ENCODE data around the gene VWA2. TPM values are rescaled to one million over a fixed set of nuclear protein-coding genes. Genes with fewer than 3 reads are reported as not detected.

The VWA2 gene
- total RNA-seq, 1 experiment from 2014 or later: 1.6 TPM

DNA sequence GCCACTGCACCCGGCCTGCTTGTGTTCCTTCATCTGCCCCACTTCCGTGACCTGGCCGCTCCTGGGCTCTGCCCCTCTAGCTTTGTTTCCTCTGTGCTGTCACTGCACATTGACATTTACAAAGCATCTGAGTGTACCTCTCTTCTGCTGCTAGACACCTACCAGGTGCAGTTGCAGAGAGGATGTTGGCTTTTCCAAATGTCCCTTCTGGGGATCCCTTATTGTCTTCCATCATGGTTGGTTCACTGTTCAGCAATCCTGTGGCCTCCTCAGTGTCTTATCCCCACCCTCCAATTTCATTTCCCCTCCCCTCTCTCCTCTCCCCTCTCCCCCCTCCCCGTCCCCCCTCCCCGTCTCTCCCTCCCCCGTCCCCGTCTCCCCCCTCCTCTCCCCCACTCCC, 13.8 kb downstream of the VWA2 start:
- TF ChIP-seq, protein P1, sequence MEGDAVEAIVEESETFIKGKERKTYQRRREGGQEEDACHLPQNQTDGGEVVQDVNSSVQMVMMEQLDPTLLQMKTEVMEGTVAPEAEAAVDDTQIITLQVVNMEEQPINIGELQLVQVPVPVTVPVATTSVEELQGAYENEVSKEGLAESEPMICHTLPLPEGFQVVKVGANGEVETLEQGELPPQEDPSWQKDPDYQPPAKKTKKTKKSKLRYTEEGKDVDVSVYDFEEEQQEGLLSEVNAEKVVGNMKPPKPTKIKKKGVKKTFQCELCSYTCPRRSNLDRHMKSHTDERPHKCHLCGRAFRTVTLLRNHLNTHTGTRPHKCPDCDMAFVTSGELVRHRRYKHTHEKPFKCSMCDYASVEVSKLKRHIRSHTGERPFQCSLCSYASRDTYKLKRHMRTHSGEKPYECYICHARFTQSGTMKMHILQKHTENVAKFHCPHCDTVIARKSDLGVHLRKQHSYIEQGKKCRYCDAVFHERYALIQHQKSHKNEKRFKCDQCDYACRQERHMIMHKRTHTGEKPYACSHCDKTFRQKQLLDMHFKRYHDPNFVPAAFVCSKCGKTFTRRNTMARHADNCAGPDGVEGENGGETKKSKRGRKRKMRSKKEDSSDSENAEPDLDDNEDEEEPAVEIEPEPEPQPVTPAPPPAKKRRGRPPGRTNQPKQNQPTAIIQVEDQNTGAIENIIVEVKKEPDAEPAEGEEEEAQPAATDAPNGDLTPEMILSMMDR (conservative IDR thresholded peaks at IDR 0.05): no peak
- Histone ChIP-seq H3K9me3 (ENCODE audit: control insufficient read depth, low read depth, low read length) (no peaks in the 10 kb centered on the region), H3K79me2 (ENCODE audit: insufficient read depth, low read length) (no peaks in the 10 kb centered on the region), H3K23ac (ENCODE audit: insufficient read length, low read depth, low read length) (no peak overlapping the region), H3K18ac (ENCODE audit: insufficient read length, low read depth, low read length) (no peak overlapping the region), H3K14ac (ENCODE audit: insufficient read depth, low read length) (no peak overlapping the region), H2BK120ac (ENCODE audit: low read depth, low read length, poor library complexity, severe bottlenecking) (no peak overlapping the region), H3K4me2 (ENCODE audit: insufficient read depth, insufficient read length, low read length) (no peak overlapping the region), H2BK5ac (ENCODE audit: insufficient read length, low read length) (no peak overlapping the region), H2AK5ac (ENCODE audit: insufficient read length, low read length) (no peak overlapping the region), H3K27ac (ENCODE audit: insufficient read length, low read depth, low read length) (no peak overlapping the region), H3T11ph (ENCODE audit: low read length) (no peak overlapping the region), H3K23me2 (ENCODE audit: insufficient read length, low read depth, low read length, poor library complexity, severe bottlenecking) (no peaks in the 10 kb centered on the region), H3K9ac (ENCODE audit: extremely low read depth, insufficient read length, low read length) (no peak overlapping the region), H4K91ac (ENCODE audit: insufficient read length, low read depth, low read length) (no peak overlapping the region), H3K79me1 (ENCODE audit: insufficient read depth, low read depth, low read length, poor library complexity, severe bottlenecking) (no peaks in the 10 kb centered on the region), H3K4ac (ENCODE audit: low read depth, low read length) (no peak overlapping the region), H3K4me1 (ENCODE audit: insufficient read depth, low read length) (no peaks in the 10 kb centered on the region), H4K5ac (ENCODE audit: insufficient read length, low read depth, low read length) (no peak overlapping the region), H2BK20ac (ENCODE audit: low read depth, low read length, poor library complexity, severe bottlenecking) (no peak overlapping the region), H3K56ac (ENCODE audit: insufficient read length, low read depth, low read length) (no peak overlapping the region), H2AFZ (ENCODE audit: low read length) (no peak overlapping the region), H2BK15ac (ENCODE audit: low read depth, low read length) (no peak overlapping the region), H4K8ac (replicated peaks; ENCODE audit: insufficient read length, low read depth, low read length) (no peak overlapping the region), H2BK12ac (ENCODE audit: insufficient read length, low read depth, low read length) (no peak overlapping the region), H4K20me1 (ENCODE audit: control insufficient read depth, insufficient read depth, insufficient read length) (no peaks in the 10 kb centered on the region), H3K27me3 (ENCODE audit: insufficient read depth, low read length) (no peaks in the 10 kb centered on the region)
- no peak for DNase-seq
- H3K27ac Mint-ChIP-seq: no peak overlapping the region
- peaks cover 3 to 5% of the 10 kb centered on the region in 2 experiments; a peak in 3 of 4 replicates for H3K4me1 Mint-ChIP-seq
- H3K9me3 Mint-ChIP-seq: peaks cover 11 to 13% of the 10 kb centered on the region in 2 experiments
- H3K4me3 Mint-ChIP-seq: no peak overlapping the region
- no CpG with 5 or more reads among the region's 7 CpGs for WGBS (ENCODE audit: extremely low coverage, insufficient read length, low lambda C conversion rate)
- no peaks in the 10 kb centered on the region; the same call in 1 of the 2 replicates for H3K27me3 Mint-ChIP-seq (ENCODE audit: low read depth)
- H3K36me3 Mint-ChIP-seq (ENCODE audit: insufficient read depth in 1 of 3, low read depth in 3 of 3): peaks cover 9 to 18% (median 14%) of the 10 kb centered on the region in 3 experiments
